Mammary epithelial cell (primary cell): ENCODE measurements around the gene TCIRG1.

Experiments
- EZH2 ChIP-seq: IDR thresholded peaks from 2 replicates; pipeline ENCODE4 v1.6.1; 2012; ENCODE audit warnings: low read length, inconsistent platforms, borderline replicate concordance
- TF ChIP-seq, protein P1 (sequence below), 2 donors: IDR thresholded peaks in 1 of 2; conservative IDR thresholded peaks in 1 of 2; 2 replicates each; pipeline ENCODE4 v1.5.1; 2011 to 2012; ENCODE audit warnings: inconsistent platforms in 2 of 2, low read length in 2 of 2, mild to moderate bottlenecking in 2 of 2, control low read depth in 1 of 2, low read depth in 1 of 2; ENCODE audit not compliant: insufficient read depth in 1 of 2; ENCODE audit errors: extremely low read depth in 1 of 2

DNA sequence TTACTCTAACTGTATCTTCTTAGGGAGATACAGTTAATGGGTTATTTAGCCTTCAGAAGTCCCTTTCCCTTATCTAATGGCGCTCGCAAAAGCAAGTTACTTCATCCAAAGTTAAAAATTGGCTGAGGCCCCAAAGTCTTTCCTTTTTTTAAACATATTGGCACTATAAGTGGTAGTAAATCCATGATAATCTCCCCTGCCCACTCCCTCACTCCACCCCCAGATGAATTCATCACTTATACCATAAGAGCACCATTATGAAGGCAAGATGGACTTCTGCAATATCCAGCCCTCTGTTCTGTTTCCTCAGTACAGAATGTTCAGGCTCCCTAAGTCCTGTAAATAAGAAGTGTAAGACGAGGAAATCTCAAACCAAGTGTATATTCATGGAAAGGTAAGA, 44.7 kb downstream of the TCIRG1 start:
- TF ChIP-seq, protein P1, sequence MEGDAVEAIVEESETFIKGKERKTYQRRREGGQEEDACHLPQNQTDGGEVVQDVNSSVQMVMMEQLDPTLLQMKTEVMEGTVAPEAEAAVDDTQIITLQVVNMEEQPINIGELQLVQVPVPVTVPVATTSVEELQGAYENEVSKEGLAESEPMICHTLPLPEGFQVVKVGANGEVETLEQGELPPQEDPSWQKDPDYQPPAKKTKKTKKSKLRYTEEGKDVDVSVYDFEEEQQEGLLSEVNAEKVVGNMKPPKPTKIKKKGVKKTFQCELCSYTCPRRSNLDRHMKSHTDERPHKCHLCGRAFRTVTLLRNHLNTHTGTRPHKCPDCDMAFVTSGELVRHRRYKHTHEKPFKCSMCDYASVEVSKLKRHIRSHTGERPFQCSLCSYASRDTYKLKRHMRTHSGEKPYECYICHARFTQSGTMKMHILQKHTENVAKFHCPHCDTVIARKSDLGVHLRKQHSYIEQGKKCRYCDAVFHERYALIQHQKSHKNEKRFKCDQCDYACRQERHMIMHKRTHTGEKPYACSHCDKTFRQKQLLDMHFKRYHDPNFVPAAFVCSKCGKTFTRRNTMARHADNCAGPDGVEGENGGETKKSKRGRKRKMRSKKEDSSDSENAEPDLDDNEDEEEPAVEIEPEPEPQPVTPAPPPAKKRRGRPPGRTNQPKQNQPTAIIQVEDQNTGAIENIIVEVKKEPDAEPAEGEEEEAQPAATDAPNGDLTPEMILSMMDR (conservative IDR thresholded peaks at IDR 0.05 in 1 of 2, IDR thresholded peaks at IDR 0.05 in 1 of 2; ENCODE audit: extremely low read depth in 1 of 2, insufficient read depth in 1 of 2, low read depth in 1 of 2, low read length in 2 of 2) = no peak
- no peak for TF ChIP-seq EZH2
